ENCODE measurements around the gene AGPS.
"Not testable (repeated sequence)": the region's sequence is repeated elsewhere in the genome, so short reads cannot be mapped to it uniquely, and the experiment has no call there.

AGPS gene

GRCh38 chr2:177362499-177362898, 30.1 kb upstream of the AGPS start:
- no peak for DNase-seq (ENCODE audit: low read depth)
- TF ChIP-seq CTCF (IDR thresholded peaks at IDR 0.05; ENCODE audit: control insufficient read depth, extremely low read depth, insufficient read depth), result no peak

GRCh38 chr2:177363332-177363731, 29.2 kb upstream of the AGPS start:
- no peak for DNase-seq (ENCODE audit: low read depth)
- no peak overlapping the region for H3K4me3 ChIP-seq (ENCODE audit: low read depth, low read length)
- TF ChIP-seq CTCF (IDR thresholded peaks at IDR 0.05; ENCODE audit: control insufficient read depth, extremely low read depth, insufficient read depth), result no peak

More at GRCh38 chr2:177362499-177362898, 30.1 kb upstream of the AGPS start:
- no peak overlapping the region for H3K4me3 ChIP-seq (ENCODE audit: low read depth, low read length)

- not testable (repeated sequence) for DNase-seq (ENCODE audit: low read depth); H3K4me3 ChIP-seq (ENCODE audit: low read depth, low read length)
These were observed 26.8 kb upstream of the AGPS start for GRCh38 chr2:177365764-177366163.

DNA sequence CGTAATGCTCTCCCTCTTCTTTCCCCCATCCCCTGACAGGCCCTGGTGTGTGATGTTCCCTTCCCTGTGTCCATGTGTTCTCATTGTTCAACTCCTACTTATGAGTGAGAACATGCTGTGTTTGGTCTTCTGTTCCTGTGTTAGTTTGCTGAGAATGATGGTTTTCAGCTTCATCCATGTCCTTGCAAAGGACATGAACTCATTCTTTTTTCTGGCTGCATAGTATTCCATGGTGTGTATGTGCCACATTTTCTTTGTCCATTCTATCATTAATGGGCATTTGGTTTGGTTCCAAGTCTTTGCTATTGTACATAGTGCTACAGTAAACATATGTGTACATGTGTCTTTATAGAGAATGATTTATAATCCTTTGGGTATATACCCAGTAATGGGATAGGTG, 24.6 kb upstream of the AGPS start:
- DNase-seq (ENCODE audit: low read depth); H3K4me3 ChIP-seq (ENCODE audit: low read depth, low read length): not testable (repeated sequence)

DNA sequence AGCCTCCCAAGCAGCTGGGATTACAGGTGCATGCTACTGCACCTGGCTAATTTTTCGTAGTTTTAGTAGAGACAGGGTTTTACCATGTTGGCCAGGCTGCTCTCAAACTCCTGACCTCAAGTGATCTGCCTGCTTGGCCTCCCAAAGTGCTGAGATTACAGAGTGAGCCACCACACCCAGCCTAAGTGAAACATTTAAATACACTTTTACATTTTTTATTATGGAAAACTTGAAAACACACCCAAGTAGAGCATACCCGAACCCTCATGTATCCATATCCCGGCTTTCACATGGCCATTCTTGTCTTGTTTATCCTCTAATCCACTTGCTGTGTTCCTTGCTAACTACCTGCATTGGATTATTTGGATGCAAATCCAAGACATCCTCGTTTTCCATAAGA, 13.2 kb upstream of the AGPS start:
- DNase-seq (ENCODE audit: low read depth), result no peak
- TF ChIP-seq CTCF (IDR thresholded peaks at IDR 0.05; ENCODE audit: control insufficient read depth, extremely low read depth, insufficient read depth), result no peak
- no peak overlapping the region for H3K4me3 ChIP-seq (ENCODE audit: low read depth, low read length)

DNA sequence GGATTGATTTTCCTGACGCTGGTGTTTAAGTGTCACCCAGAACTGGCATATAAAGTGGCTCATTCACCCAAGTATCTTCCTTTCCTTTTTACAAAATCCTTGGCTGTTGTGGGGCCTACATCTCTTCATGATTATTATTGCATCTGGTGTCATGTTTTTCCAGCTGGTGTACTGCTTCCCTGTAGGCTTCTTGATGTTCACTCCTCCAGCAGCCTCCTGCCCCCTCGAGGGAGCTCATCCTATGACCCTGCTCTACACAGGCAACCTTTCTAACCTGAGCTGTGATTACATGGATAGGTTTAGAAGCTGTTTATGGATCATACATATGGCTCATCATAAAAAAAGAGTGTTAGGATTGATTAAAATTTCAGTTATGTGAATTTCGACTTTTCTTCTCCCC, 12.4 kb upstream of the AGPS start:
- no peak for DNase-seq (ENCODE audit: low read depth)
- TF ChIP-seq CTCF (IDR thresholded peaks at IDR 0.05; ENCODE audit: control insufficient read depth, extremely low read depth, insufficient read depth), result no peak

GRCh38 chr2:177383935-177384334, 8.6 kb upstream of the AGPS start:
- no peak for DNase-seq (ENCODE audit: low read depth)
- no peak overlapping the region for H3K4me3 ChIP-seq (ENCODE audit: low read depth, low read length)
- no peak for TF ChIP-seq CTCF (IDR thresholded peaks at IDR 0.05; ENCODE audit: control insufficient read depth, extremely low read depth, insufficient read depth)

More for the DNA sequence above, 12.4 kb upstream of the AGPS start:
- H3K4me3 ChIP-seq (ENCODE audit: low read depth, low read length), result no peak overlapping the region

DNA sequence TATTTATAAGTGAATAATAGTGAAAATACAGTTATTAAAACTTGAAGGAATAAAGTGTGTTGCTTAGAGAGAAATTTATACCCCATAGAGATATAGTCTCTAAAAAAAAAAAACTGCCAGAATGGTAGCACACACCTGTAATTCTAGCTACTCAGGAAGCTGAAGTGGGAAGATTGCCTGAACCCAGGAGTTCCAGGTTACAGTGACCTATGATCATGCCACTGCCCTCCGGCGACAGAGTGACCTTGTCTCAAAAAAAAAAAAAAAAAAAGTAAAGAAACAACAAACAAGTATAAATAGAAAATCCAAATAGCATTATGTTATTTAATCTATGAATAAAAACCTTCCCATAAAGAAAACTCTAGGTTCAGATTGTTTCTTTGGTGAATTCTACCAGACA, 7.4 kb upstream of the AGPS start:
- no peak overlapping the region for H3K4me3 ChIP-seq (ENCODE audit: low read depth, low read length)
- no peak for DNase-seq (ENCODE audit: low read depth)
- no peak for TF ChIP-seq CTCF (IDR thresholded peaks at IDR 0.05; ENCODE audit: control insufficient read depth, extremely low read depth, insufficient read depth)
